BJ (cell line): ENCODE data around the gene C1QTNF8. TPM values are rescaled to one million over a fixed set of nuclear protein-coding genes. Genes with fewer than 3 reads are reported as not detected.

Experiments
- CTCF ChIA-PET: fragments of 350-600 bp; formaldehyde crosslinking; extraction: SDS; loops from one replicate; lab custom pipeline; 2021; ENCODE audit warnings: antibody characterized with exemption, inconsistent platforms; lab: Yijun Ruan, JAX
- POLR2A ChIA-PET: fragments of 300-600 bp; sonication (Branson Sonifier 250); formaldehyde crosslinking; extraction: SDS; loops from one replicate; lab custom pipeline; 2021; ENCODE audit warnings: antibody characterized with exemption; lab: Charles Lee
- DNase-seq: peaks from one replicate; pipeline ENCODE4 v3.0.0-alpha.2; 2011; ENCODE audit warnings: low read depth
- H3K27me3 ChIP-seq: 2 replicates; pipeline ENCODE4 v1.6.0; 2011; ENCODE audit warnings: low read length; ENCODE audit not compliant: control insufficient read depth, insufficient read depth
- H3K36me3 ChIP-seq: 2 replicates; pipeline ENCODE4 v1.5.1; 2011; ENCODE audit warnings: low read length; ENCODE audit not compliant: control insufficient read depth, insufficient read depth
- H3K4me3 ChIP-seq: 2 replicates; pipeline ENCODE4 v1.5.1; 2011; ENCODE audit warnings: low read depth, mild to moderate bottlenecking, control low read depth, low read length
- CTCF ChIP-seq: IDR thresholded peaks from 2 replicates; pipeline ENCODE4 v1.5.1; 2011; ENCODE audit warnings: low read depth, mild to moderate bottlenecking, control low read depth, inconsistent platforms, low read length, moderate library complexity; ENCODE audit not compliant: insufficient read depth
- polyA plus RNA-seq: library from polyadenylated mRNA; depleted of rRNA; stranded (reverse); fragments of >200 nt; gene quantifications from 2 replicates; pipeline ENCODE4 v1.2.3, GENCODE V29; 2011

C1QTNF8 gene
- polyA plus RNA-seq, 1 experiment: not detected

GRCh38 chr16:1070864-1071408, 25.1 kb downstream of the C1QTNF8 start:
- Histone ChIP-seq H3K36me3 (no peaks in the 10 kb centered on the region), H3K4me3 (no peak overlapping the region), H3K27me3 (peaks cover 3% of the 10 kb centered on the region)
- DNase-seq: no peak
- CTCF ChIA-PET: interaction anchor here (0.6 to 4.6 kb wide), 2 partner anchors 15 to 31 kb away, joined by 4 to 32 read pairs; no protein-coding TSS in a partner anchor
- TF ChIP-seq CTCF: no peak
- POLR2A ChIA-PET: no interaction called here

GRCh38 chr16:1070084-1070863, 25.8 kb downstream of the C1QTNF8 start:
- CTCF ChIA-PET: interaction anchor here (4.6 kb wide), 1 partner anchor 14 kb away, joined by 32 read pairs; no protein-coding TSS in a partner anchor
- no peak for TF ChIP-seq CTCF
- peaks cover 6% of the 10 kb centered on the region for H3K27me3 ChIP-seq

GRCh38 chr16:1069154-1069553, 26.9 kb downstream of the C1QTNF8 start:
- ChIA-PET POLR2A (no interaction called here), CTCF (interaction anchor here (0.8 to 4.6 kb wide), 2 partner anchors 13 to 125 kb away, joined by 4 to 32 read pairs; no protein-coding TSS in a partner anchor)
- Histone ChIP-seq H3K27me3 (peaks cover 10% of the 10 kb centered on the region), H3K4me3 (no peak overlapping the region), H3K36me3 (no peaks in the 10 kb centered on the region)
- TF ChIP-seq CTCF: no peak
- DNase-seq: no peak

More at GRCh38 chr16:1070084-1070863, 25.8 kb downstream of the C1QTNF8 start:
- POLR2A ChIA-PET: no interaction called here
- no peak overlapping the region for H3K4me3 ChIP-seq
- H3K36me3 ChIP-seq: no peaks in the 10 kb centered on the region
- DNase-seq: no peak

GRCh38 chr16:1068451-1068850, 27.6 kb downstream of the C1QTNF8 start:
- Histone ChIP-seq H3K27me3 (peaks cover 10% of the 10 kb centered on the region), H3K36me3 (no peaks in the 10 kb centered on the region), H3K4me3 (no peak overlapping the region)
- DNase-seq: no peak
- POLR2A ChIA-PET: no interaction called here
- no peak for TF ChIP-seq CTCF
- CTCF ChIA-PET: interaction anchor here (0.8 to 4.6 kb wide), 2 partner anchors 12 to 126 kb away, joined by 4 to 32 read pairs; no protein-coding TSS in a partner anchor

- POLR2A ChIA-PET: no interaction called here
- CTCF ChIA-PET: no interaction called here
Observed at GRCh38 chr16:1067629-1068028, 28.4 kb downstream of the C1QTNF8 start.

More at GRCh38 chr16:1067629-1068028, 28.4 kb downstream of the C1QTNF8 start:
- Histone ChIP-seq H3K36me3 (no peaks in the 10 kb centered on the region), H3K27me3 (peaks cover 10% of the 10 kb centered on the region), H3K4me3 (no peak overlapping the region)
- no peak for TF ChIP-seq CTCF
- DNase-seq: no peak
